IMR-90 (cell line): Measurements from ENCODE around the gene METTL14.

Experiments
- BHLHE40 ChIP-seq: fragments of 150-350 bp; IDR thresholded peaks from 2 replicates; pipeline ENCODE4 v1.6.1; 2016; ENCODE audit warnings: mild to moderate bottlenecking, low read depth, low read length
- CTCF ChIP-seq: conservative IDR thresholded peaks from 2 replicates; pipeline ENCODE4 v1.5.1; 2012; ENCODE audit warnings: mild to moderate bottlenecking, low read depth, low read length, improper control_type of control experiment
- POLR2A ChIP-seq: IDR thresholded peaks from 2 replicates; pipeline ENCODE4 v1.6.1; 2012; ENCODE audit warnings: mild to moderate bottlenecking, low read depth, low read length
- RAD21 ChIP-seq: IDR thresholded peaks from 2 replicates; pipeline ENCODE4 v1.6.1; 2012; ENCODE audit warnings: low read length, improper control_type of control experiment
- SMC3 ChIP-seq: fragments of 150-350 bp; IDR thresholded peaks from 2 replicates; pipeline ENCODE4 v1.6.1; 2016; ENCODE audit warnings: low read depth, mild to moderate bottlenecking, antibody characterized with exemption, low read length, moderate library complexity

- no peak for TF ChIP-seq SMC3
- no peak for TF ChIP-seq BHLHE40
- no peak for TF ChIP-seq CTCF
- TF ChIP-seq POLR2A, result no peak
- no peak for TF ChIP-seq RAD21
These were observed 77.0 kb downstream of the METTL14 start for GRCh38 chr4:118762155-118762554.
